Fibroblast of peridontal ligament (primary cell): ENCODE measurements around the gene RESP18.

Experiments used
- DNase-seq: peaks from one replicate; pipeline ENCODE4 v3.0.0-alpha.2; 2010; ENCODE audit errors: extremely low read depth

RESP18 gene

GRCh38 chr2:219278655-219279150 lies 53.8 kb downstream of the RESP18 start:
- DNase-seq: no peak

GRCh38 chr2:219277703-219278654 lies 54.6 kb downstream of the RESP18 start:
- DNase-seq: peak; percentile 82
